Fibroblast of lung (primary cell): ENCODE measurements around the gene DICER1. TPM values are rescaled to one million over a fixed set of nuclear protein-coding genes. Genes with fewer than 3 reads are reported as not detected.

ENCODE experiments used
- DNase-seq, 2 donors: peaks; one replicate each; pipeline versions ENCODE4 v3.0.0 to v3.0.0-alpha.2; 2010; ENCODE audit warnings: low read depth in 2 of 2
- H2AFZ ChIP-seq: 2 replicates; pipeline ENCODE4 v1.5.1; 2012; ENCODE audit warnings: low read length, control low read depth, inconsistent platforms
- H3K27ac ChIP-seq: 2 replicates; pipeline ENCODE4 v1.5.1; 2011; ENCODE audit warnings: low read length, control low read depth; ENCODE audit not compliant: insufficient read depth
- H3K27me3 ChIP-seq: 2 replicates; pipeline ENCODE4 v1.5.1; 2011; ENCODE audit warnings: mild to moderate bottlenecking, low read length; ENCODE audit not compliant: control insufficient read depth, insufficient read depth
- H3K36me3 ChIP-seq: 2 replicates; pipeline ENCODE4 v1.5.1; 2011; ENCODE audit warnings: low read length; ENCODE audit not compliant: control insufficient read depth, insufficient read depth
- H3K4me1 ChIP-seq: 2 replicates; pipeline ENCODE4 v1.5.1; 2011; ENCODE audit warnings: low read length; ENCODE audit not compliant: control insufficient read depth, insufficient read depth; ENCODE audit errors: extremely low read depth
- H3K4me2 ChIP-seq: 2 replicates; pipeline ENCODE4 v1.5.1; 2011; ENCODE audit warnings: low read length, control low read depth; ENCODE audit not compliant: insufficient read depth; ENCODE audit errors: extremely low read depth
- H3K4me3 ChIP-seq, 4 experiments: fragments of 200-600 bp in 1 of 4; sonication (generic) in 1 of 4; replicated peaks in 1 of 4; 2 replicates each; pipeline ENCODE4 v1.5.1; 2011 to 2016; ENCODE audit warnings: low read length in 4 of 4, low read depth in 3 of 4, mild to moderate bottlenecking in 3 of 4, control low read depth in 2 of 4, inconsistent platforms in 1 of 4, mixed read lengths in 1 of 4; ENCODE audit not compliant: insufficient read depth in 1 of 4; ENCODE audit errors: control extremely low read depth in 1 of 4
- H3K79me2 ChIP-seq: 2 replicates; pipeline ENCODE4 v1.5.1; 2012; ENCODE audit warnings: mild to moderate bottlenecking, low read length, inconsistent platforms; ENCODE audit not compliant: control insufficient read depth, insufficient read depth
- H3K9ac ChIP-seq: 2 replicates; pipeline ENCODE4 v1.5.1; 2011; ENCODE audit warnings: mild to moderate bottlenecking, low read length, control low read depth; ENCODE audit not compliant: insufficient read depth
- H3K9me3 ChIP-seq: 2 replicates; pipeline ENCODE4 v1.5.1; 2012; ENCODE audit warnings: low read depth, low read length; ENCODE audit not compliant: control insufficient read depth, insufficient read depth
- H4K20me1 ChIP-seq: 2 replicates; pipeline ENCODE4 v1.5.1; 2011; ENCODE audit warnings: low read length; ENCODE audit not compliant: control insufficient read depth, insufficient read depth; ENCODE audit errors: extremely low read depth
- CTCF ChIP-seq, 2 donors: IDR thresholded peaks in 1 of 2; conservative IDR thresholded peaks in 1 of 2; 1 replicate in 1 of 2; 2 replicates in 1 of 2; pipeline ENCODE4 v1.5.1; 2011 to 2012; ENCODE audit warnings: low read length in 2 of 2, control low read depth in 1 of 2, inconsistent platforms in 1 of 2, low read depth in 1 of 2, mild to moderate bottlenecking in 1 of 2
- EZH2 ChIP-seq: IDR thresholded peaks from 2 replicates; pipeline ENCODE4 v1.5.1; 2012; ENCODE audit warnings: low read length, control low read depth, mild to moderate bottlenecking; ENCODE audit errors: missing control alignments
- polyA plus RNA-seq, 2 donors: library from polyadenylated mRNA; depleted of rRNA in 1 of 2; stranded (reverse) in 1 of 2; unstranded in 1 of 2; fragments of >200 nt; gene quantifications; 2 replicates each; pipeline ENCODE4 v1.2.1, GENCODE V29; 2011 to 2012; ENCODE audit warnings: missing spikeins in 1 of 2
- total RNA-seq: library from RNA; depleted of rRNA; stranded (reverse); fragments of >200 nt; gene quantifications from 2 replicates; pipeline ENCODE4 v1.2.1, GENCODE V29; 2014

The DICER1 gene
- total and polyA plus RNA-seq, 2 donors (not counting 1 experiment from before 2014, with no cell fraction given) = 20.3 to 28.7 TPM

- H3K4me2 ChIP-seq = no peak overlapping the region
- no peak overlapping the region for H2AFZ ChIP-seq
- TF ChIP-seq CTCF (conservative IDR thresholded peaks at IDR 0.05 in 1 of 2, IDR thresholded peaks at IDR 0.05 in 1 of 2; ENCODE audit: low read depth in 1 of 2, low read length in 2 of 2) (no peak), EZH2 (no peak)
- no peak overlapping the region for H3K27ac ChIP-seq
- no peaks in the 10 kb centered on the region for H3K9me3 ChIP-seq
- no peaks in the 10 kb centered on the region for H3K36me3 ChIP-seq
- H3K4me3 ChIP-seq = no peak overlapping the region
- no peak overlapping the region for H3K9ac ChIP-seq
- no peaks in the 10 kb centered on the region for H4K20me1 ChIP-seq
- H3K79me2 ChIP-seq = no peaks in the 10 kb centered on the region
- peaks cover 3% of the 10 kb centered on the region for H3K4me1 ChIP-seq
- no peak for DNase-seq
- H3K27me3 ChIP-seq = no peaks in the 10 kb centered on the region
Observed at GRCh38 chr14:95043732-95044462, 113.4 kb downstream of the DICER1 start.

GRCh38 chr14:95043314-95043713 is 114.0 kb downstream of the DICER1 start:
- no peaks in the 10 kb centered on the region for H3K79me2 ChIP-seq
- peaks cover 3% of the 10 kb centered on the region for H3K4me1 ChIP-seq
- no peak for DNase-seq
- no peak overlapping the region for H3K4me2 ChIP-seq
- TF ChIP-seq EZH2 = no peak
- no peak overlapping the region for H3K9ac ChIP-seq
- no peaks in the 10 kb centered on the region for H3K9me3 ChIP-seq
- H2AFZ ChIP-seq = no peak overlapping the region
- no peak overlapping the region for H3K4me3 ChIP-seq
- H3K36me3 ChIP-seq = no peaks in the 10 kb centered on the region
- no peak overlapping the region for H3K27ac ChIP-seq
- H3K27me3 ChIP-seq = no peaks in the 10 kb centered on the region
- H4K20me1 ChIP-seq = no peaks in the 10 kb centered on the region

- no peak for TF ChIP-seq CTCF (conservative IDR thresholded peaks at IDR 0.05 in 1 of 2, IDR thresholded peaks at IDR 0.05 in 1 of 2; ENCODE audit: low read depth in 1 of 2, low read length in 2 of 2)
- TF ChIP-seq EZH2 = no peak
- Histone ChIP-seq H3K4me1 (no peaks in the 10 kb centered on the region), H3K9ac (no peak overlapping the region), H3K79me2 (no peaks in the 10 kb centered on the region), H3K27me3 (no peaks in the 10 kb centered on the region), H3K36me3 (no peaks in the 10 kb centered on the region), H2AFZ (no peak overlapping the region), H3K4me3 (no peak overlapping the region), H3K4me2 (no peak overlapping the region), H3K27ac (no peak overlapping the region), H4K20me1 (no peaks in the 10 kb centered on the region), H3K9me3 (no peaks in the 10 kb centered on the region)
- no peak for DNase-seq
Observed at GRCh38 chr14:95041477-95042020, 115.8 kb downstream of the DICER1 start.
